GM19397 (cell line): ENCODE measurements around the gene ITPR1.
"Not testable (repeated sequence)": the region's sequence is repeated elsewhere in the genome, so short reads cannot be mapped to it uniquely, and the experiment has no call there.

Experiments
- ATAC-seq: cut with Tn5 transposase; IDR thresholded peaks from one replicate; pipeline ENCODE4 v1.9.1; 2021; ENCODE audit warnings: mild to moderate bottlenecking, moderate library complexity; ENCODE audit not compliant: unreplicated experiment

Gene ITPR1

GRCh38 chr3:4493014-4493940 lies at the start of gene ITPR1:
TSS of gene ITPR1 (plus strand) at chr3:4493348. CDS start at chr3:4516492, 23,144 bp downstream.
- peak; percentile 95 for ATAC-seq

DNA sequence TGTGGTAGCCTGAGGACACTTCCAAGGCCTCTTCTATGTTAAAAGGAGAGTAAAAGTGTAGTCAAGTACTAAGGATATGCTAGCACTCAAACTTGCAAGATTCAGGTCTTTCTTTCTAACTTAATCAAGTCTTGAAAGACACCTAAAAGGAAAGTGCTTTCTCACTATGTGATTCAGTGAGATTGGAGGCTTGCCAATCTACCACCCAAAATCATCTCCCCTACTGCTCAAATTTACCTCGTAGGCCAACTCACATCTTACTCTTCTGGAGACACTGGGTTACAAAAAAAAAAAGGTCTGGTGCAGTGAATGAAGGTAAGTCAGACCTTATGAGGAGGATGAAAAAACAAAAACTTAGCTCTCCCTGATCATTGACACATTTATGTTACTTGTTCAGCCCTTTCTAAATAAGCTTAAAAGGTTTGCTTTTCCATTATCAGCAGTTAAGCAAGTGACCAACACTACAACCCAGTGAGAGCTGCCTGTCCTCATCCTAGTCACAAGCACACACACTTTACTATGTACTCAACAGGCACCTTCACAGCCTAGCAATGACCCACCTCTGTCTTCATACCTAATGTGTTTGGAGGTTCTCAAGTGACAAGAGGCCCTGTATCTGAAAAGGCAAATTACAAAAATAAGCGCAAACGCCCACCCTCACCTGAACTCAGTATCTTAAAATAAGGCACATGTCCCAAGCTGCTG lies 45.7 kb upstream of the ITPR1 start:
- ATAC-seq = no peak

GRCh38 chr3:4448187-4448586 lies 45.0 kb upstream of the ITPR1 start:
- no peak for ATAC-seq

- no peak for ATAC-seq
These were observed 43.9 kb upstream of the ITPR1 start for GRCh38 chr3:4449043-4449805.

DNA sequence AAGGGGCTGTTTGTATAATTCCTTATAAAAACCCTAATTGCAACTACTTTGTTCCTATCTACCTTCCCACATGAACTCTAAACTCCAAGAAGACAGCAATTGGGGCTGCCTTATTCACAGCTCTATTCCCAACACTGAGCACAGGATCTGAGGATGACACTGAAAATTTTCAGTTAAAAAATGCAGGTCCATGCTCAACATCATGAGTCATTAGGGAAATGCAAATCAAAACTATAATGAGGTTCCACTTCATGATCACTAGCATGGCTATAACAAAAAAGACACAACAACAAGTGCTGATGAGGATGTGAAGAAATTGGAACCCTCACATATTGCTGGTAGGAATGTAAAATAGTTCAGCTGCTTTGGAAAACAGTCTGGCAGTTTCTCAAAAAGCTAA lies 39.0 kb upstream of the ITPR1 start:
- ATAC-seq = no peak

DNA sequence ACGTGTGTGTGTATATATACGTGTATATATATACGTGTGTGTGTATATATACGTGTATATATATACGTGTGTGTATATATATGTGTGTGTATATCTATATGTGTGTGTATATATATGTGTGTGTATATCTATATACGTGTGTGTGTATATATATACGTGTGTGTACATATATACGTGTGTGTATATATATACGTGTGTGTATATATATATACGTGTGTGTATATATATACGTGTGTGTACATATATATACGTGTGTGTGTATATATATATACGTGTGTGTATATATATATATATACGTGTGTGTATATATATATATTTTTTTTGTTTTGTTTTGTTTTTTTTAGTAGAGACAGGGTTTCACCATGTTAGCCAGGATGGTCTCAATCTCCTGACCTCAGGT lies 36.4 kb upstream of the ITPR1 start:
- ATAC-seq = not testable (repeated sequence)

- no peak for ATAC-seq
These were observed 34.2 kb upstream of the ITPR1 start for GRCh38 chr3:4458961-4459360.

DNA sequence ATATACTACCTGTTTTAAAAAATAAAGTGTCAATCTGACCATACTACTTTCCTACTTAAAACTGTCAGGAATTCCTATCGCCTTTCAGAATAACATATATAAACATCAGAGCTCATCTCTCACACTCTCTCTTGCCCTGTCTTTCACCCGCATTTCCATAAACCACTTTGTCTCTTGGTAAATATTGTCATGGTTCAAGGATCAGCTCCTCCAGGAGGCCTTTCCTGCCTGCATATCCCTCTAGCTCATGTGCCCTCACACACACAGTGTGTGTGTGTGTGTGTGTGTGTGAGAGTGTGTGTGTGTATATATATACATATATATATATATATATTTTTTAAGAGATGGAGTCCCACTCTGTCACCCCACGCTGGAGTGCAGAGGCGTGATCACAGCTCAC lies 32.8 kb upstream of the ITPR1 start:
- ATAC-seq = no peak

DNA sequence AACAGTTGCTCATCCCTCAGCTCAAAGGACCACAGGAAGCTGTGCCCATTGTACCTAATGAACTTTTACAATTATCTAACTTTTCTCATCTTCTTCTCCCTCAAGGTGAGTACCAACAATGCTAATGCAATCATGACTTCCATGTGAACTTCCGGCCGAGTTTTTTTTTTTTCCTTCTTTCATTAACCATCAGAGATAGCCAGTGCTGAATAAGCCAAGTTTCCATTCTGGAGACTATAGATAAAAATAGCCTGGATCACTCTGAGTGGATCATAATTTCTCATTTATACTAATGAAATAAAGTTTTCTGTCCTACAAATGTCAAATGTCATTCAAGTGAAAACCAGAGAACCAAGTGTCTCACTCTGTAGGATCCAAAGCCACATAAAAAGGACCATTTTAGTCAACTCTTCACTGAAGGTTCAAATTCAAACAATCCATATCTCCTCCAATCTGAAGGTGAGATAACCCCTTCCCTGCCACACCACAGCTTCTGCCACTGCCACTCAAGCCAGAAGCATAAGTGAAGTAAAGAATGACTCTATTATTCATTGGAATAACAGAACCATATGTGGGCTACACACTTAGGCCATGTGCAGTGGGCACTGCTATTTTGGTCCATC lies 31.6 kb upstream of the ITPR1 start:
- ATAC-seq = no peak

DNA sequence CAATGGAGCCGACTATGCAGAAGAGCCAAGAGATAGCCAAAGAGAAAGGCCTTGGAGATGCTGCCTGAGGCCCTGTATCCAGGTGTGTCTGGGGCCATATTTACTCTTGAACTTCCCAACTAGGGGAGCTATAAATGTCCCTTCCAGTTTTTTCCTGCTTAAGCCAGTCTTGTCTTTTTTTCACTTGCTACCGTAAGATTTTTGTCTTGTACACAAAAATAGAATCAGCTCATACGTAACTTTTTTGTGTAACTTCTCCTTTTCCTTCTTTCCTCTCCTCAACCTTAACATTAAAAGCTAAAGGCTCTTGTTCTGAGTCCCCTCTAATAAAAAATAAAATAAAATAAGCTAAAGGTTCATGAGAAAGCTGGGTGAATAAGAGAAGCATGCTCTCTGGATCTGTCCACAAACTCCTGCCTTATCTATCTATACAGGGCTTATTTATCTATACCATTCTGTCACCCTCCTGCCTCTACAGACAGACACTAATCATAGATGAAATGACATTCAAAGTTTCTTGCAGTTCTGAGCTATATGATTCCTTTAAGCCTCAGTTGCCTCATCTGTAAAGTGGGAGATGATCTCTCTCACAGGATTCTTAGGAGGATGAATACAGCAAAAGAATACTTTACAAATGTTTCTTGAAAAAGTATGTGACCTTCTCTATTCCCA lies 30.6 kb upstream of the ITPR1 start:
- no peak for ATAC-seq

GRCh38 chr3:4464576-4464975 lies 28.6 kb upstream of the ITPR1 start:
- ATAC-seq = no peak

GRCh38 chr3:4466741-4467521 lies 26.2 kb upstream of the ITPR1 start, which contains the start of gene SUMF1:
TSS of gene SUMF1 (minus strand) at chr3:4467269. CDS start at chr3:4467245, 24 bp downstream.
- ATAC-seq = peak; percentile 99

- no peak for ATAC-seq
These were observed 25.7 kb upstream of the ITPR1 start for GRCh38 chr3:4467522-4467867.

- ATAC-seq = no peak
These were observed 21.2 kb upstream of the ITPR1 start for GRCh38 chr3:4471907-4472306.

DNA sequence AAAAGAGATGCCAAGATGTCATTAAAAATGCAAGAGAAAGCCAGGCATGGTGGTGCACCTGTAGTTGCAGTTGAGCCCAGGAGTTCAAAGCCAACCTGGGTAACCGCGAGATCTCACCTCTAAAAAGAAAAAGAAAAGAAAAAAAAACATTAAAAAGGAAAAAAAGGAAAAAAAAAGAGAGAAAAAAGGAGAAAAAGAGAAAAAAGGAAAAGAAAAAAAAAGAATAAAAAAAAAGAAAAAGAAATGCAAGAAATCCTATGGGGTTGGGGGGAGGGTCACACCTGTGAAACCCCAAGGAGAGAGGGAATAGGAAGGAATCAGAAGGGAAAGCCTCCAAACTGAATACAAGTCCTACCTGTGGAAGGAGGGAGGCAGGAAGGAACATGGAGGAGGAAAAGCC lies 20.8 kb upstream of the ITPR1 start:
- no peak for ATAC-seq

GRCh38 chr3:4472766-4473165 lies 20.4 kb upstream of the ITPR1 start:
- no peak for ATAC-seq

DNA sequence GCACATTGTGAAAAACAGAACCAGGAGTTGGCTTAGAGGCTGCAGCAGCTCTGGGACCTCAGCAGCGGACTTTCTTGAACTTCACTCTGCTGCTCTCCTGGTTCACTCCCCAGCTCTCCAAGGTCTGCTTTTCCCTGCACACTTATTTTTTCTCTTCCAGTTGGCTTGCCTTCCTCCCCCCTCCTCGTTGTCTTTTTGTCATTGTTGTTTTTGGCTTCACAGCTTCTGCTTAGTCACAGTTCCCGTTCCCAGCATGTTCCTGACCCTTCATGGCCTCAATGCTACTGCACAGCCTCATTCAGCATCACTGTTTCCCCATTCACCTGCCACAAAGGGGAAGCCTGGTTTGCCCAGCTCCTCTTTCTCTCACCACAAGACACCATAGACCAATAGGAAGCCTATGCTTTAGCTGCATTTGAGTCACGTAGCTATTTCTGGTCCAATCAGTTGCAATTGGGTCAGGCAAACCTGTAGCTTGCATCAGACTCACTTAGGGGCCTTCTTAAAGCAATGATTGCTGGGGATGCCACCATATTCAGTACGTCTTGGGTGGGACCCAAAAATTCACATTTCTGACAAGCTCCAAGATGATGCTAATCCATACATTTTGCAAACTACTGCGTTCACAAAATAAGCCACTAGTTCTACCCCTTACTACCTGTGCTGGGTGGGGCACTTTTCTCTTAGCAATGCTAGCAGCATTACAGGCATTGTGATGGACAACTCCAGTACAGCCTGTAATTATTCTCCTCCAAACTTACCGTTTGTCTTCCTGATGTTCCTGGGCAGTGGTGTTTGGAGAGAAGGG lies 18.3 kb upstream of the ITPR1 start:
- ATAC-seq = no peak

- ATAC-seq = no peak
These were observed 17.3 kb upstream of the ITPR1 start for GRCh38 chr3:4475804-4476203.

DNA sequence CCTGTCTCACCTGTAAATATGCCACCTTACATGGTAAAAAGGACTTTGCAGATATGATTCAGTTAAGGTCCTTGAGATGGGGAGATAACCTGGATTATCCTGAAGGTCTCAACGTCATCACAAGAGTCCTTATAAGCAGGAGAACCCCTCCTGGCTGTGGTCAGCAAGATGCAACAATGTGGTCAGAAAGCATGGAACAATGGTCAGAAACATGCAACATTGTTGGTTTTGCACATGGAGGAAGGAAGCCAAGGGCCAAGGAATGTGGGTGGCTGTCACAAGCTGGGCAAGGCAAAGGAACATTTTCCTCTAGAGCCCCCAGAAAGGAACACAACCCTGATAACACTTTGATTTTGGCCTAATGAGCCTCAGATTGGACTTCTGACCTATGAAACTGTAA lies 16.7 kb upstream of the ITPR1 start:
- ATAC-seq = no peak
